Measurements from ENCODE around the gene ACSS3.
"Not testable (repeated sequence)": the region's sequence is repeated elsewhere in the genome, so short reads cannot be mapped to it uniquely, and the experiment has no call there.

Gene ACSS3

DNA sequence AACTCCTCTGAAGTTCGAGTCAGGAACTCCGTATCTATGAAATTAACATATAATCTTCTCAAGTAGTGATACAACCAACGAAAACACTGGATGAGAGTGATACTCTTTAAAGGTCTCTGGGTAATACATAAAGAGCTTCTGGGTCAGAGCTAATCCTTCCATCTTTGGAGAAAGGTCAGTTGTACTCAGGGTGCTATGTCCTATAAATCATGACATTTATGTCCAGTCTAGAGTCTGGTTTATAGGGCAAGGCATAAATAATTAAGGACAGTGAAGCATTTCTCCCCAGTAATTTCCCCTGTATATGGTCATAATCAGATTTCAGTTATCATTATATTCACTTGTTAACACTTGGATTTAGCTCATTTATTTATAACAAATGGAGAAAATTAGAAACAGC, 90.6 kb downstream of the ACSS3 start:
- no peak for DNase-seq (ENCODE audit: low read depth)

DNA sequence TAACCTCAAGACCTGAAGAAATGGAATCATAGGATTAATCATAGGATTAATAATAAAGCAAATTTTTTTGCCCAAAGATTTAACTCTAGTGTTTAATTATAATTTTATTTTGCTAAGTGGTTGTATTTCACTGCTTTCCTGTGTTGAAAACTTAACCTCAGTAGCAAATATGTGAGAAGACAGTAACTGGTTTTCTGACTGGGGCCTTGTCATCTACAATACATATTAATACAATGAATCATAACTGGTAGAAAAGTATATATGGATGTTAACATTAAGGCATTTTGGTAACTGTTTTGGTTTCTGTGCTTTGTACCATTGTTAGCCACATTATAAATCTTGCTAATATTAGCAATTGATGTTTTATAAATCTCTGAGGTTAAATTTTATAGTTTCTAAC, 92.2 kb downstream of the ACSS3 start:
- no peak for DNase-seq (ENCODE audit: low read depth)

- no peak for DNase-seq (ENCODE audit: low read depth)
These were observed 95.0 kb downstream of the ACSS3 start for GRCh38 chr12:81172851-81173250.

GRCh38 chr12:81174664-81175063, 96.8 kb downstream of the ACSS3 start:
- DNase-seq (ENCODE audit: low read depth) = no peak

DNA sequence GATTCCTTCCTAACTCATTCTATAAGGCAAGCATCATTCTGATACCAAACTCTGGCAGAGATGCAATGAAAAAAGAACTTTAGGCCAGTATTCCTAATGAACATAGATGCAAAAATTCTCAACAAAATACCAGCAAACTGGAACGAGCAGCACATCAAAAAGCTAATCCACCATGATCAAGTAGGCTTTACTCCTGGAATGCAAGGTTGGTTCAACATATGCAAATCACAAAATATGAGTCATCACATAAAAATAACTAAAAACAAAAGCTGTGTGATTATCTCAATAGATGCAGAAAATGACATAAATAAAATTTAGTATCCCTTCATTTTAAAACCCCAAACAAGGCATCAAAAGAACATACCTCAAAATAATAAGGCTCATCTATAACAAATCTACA, 98.9 kb downstream of the ACSS3 start:
- DNase-seq (ENCODE audit: low read depth) = no peak

DNA sequence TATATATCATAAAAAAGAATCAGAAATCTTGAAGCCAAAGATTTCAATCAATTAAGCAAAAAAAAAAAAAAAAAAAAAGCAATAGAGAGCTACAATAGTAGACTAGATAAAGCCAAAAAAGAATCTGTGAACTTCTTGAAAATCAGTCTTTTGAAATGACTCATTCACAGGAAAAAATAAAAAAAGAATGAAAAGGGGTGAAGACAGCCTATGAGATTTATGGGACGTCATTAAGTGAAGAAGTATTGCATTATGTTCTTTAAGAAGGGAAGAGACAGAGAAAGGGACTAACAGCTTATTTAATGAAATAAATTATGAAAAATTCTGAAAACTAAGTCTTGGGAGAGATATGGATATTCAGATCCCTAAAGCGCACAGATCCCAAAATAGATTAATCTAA, 103.8 kb downstream of the ACSS3 start:
- DNase-seq (ENCODE audit: low read depth) = no peak

GRCh38 chr12:81187686-81188085, 109.8 kb downstream of the ACSS3 start:
- DNase-seq (ENCODE audit: low read depth) = no peak

DNA sequence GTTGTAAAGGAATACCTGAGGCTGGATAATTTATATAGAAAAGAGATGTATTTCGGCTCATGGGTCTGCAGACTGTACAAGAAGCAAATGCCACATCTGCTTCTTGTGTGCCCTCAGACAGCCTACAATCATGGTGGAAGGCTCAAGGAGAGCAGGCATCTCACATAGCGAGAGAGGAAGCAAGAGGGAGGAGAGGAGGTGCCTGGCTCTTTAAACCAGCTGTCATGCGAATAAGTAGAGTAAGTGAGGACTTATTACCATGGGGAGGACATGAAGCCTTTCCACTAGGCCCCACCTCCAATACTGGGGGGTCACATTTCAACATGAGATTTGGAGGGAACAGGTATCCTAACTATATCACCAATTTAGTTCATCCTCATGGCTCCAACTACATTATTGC, 118.7 kb downstream of the ACSS3 start:
- DNase-seq (ENCODE audit: low read depth) = no peak

GRCh38 chr12:81200561-81200960, 122.7 kb downstream of the ACSS3 start:
- DNase-seq (ENCODE audit: low read depth) = not testable (repeated sequence)

DNA sequence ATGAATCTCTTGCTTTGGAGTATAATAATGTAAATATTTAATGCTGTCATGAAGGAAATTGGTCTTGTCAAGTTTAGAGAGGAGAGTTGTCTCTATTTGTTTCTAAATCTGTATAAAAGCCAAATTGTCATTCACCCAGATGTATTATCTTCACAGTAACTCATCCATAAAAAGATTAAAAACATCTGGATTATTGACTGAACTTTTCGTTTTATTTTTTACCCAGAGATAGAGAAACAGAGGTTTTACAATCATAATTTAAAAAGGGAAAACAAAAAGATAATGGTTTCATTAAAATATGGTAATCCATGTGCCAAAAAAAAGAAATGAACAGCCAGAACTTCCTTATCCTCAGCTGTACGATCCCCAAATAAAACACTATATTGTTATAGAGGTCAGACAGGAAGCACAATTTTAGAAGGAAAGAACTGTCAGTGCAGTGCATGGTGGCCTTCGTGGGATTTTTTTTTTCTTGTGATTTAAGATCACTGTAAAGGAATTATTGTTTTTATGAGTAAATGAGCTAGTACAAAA, 125.9 kb downstream of the ACSS3 start:
- DNase-seq (ENCODE audit: low read depth) = no peak

DNA sequence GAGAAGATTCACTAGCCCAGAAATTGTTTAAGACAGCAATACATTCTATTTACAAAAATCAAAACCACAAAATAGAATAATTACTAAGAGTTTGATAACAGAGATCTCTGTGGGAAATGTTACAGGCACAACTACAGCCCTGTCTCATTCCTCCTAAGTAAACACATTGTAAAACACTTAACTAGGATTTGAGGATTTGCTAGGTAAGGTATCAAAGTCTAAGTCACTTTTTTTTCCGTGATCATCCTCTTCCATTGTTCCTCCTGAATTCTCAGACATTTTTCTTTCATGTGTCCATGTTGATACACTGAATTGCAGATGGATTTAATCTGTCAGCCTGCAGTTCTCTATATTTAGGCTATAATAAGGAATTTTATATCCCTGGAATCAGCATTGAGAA, 127.5 kb downstream of the ACSS3 start:
- DNase-seq (ENCODE audit: low read depth) = no peak

DNA sequence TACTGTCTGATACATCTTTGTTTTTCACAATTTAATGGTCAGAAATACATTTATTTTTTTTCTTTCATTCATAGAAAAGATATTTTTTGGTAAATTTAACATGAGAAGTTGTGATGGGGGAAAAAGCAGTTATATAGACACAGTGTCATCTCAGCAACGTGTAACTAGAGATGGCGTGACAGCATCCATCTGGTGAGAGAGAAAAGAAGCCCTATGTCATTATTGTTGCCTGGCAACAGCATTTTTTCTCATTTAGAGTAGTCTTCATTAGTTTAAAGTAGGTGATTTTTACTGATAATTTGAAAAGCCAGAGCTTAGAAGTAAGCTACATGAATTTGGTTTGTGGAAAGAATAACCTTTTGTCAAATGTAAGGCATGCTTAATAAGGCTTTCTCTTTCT, 128.6 kb downstream of the ACSS3 start:
- DNase-seq (ENCODE audit: low read depth) = no peak

DNA sequence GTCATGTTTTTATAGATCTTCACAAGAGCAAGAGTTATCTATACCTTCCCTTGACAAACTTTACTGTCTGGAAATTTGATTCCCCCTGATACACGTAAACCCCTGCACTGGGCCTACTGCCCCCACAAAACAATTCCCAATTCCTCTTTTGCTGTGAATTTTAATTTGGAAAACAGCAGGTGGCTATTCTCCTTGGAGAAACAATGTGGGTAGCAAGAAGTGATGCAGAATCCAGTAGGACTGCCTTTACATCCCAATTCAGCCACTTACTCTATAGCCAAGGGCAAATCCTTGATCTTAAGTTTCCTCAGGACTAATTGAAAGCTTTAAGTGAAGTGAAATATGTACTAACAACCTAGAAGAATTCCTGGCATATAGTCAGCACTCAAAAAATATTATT, 129.3 kb downstream of the ACSS3 start:
- DNase-seq (ENCODE audit: low read depth) = no peak

GRCh38 chr12:81207664-81208063, 129.8 kb downstream of the ACSS3 start:
- DNase-seq (ENCODE audit: low read depth) = no peak

DNA sequence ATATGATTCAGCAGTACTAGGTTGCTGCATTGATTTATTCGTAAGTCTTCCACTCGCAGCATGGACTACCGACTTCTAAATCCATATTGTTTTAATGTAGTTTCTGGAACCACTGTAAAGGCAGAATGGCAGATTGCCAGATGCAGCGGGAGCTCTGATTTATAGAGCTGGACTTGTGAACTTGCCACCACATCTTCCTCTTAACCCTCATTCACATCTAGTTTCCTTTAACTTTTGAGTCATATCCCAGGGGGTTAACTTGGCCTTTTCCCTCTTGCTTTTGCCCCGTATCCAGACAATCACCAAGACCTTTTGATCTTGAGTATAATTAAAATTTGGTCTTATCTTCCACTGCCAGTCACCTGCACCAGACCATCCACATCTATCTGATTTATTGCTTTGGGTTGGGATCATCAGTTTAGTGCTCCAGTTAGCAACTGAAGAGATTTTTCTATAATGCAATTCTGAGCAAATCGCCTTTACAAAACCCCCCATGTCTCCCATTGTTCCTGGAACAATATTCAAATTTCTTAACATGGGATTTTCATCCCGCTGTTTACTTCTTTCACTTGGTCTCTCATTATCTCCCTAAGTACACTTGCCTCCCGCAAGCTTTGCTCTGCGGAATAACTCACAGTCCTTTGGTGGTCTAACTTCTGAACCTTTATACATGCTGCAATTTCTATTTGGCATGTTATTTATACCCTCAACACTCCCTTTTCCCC, 130.5 kb downstream of the ACSS3 start:
- no peak for DNase-seq (ENCODE audit: low read depth)

GRCh38 chr12:81209012-81209411, 131.1 kb downstream of the ACSS3 start:
- DNase-seq (ENCODE audit: low read depth) = no peak

- DNase-seq (ENCODE audit: low read depth) = not testable (repeated sequence)
These were observed 131.9 kb downstream of the ACSS3 start for GRCh38 chr12:81209772-81210225.

DNA sequence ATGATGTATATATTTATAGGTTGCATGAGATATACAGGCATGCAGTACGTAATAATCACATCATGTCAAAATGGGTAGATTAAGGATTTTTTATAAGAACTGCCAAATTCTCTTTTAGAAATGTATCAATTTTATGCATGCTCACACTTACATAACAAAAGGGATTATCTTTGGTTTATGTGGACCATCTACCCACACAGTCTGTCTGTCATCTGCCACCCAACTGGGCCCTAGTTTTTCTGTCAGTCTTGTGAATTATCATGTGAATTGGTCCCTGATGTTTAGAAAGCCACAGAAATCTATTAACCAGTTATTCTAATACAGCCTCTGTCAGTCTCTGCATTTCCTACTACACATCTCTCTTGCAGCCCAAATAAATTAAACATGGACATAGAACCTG, 133.4 kb downstream of the ACSS3 start:
- DNase-seq (ENCODE audit: low read depth) = no peak

DNA sequence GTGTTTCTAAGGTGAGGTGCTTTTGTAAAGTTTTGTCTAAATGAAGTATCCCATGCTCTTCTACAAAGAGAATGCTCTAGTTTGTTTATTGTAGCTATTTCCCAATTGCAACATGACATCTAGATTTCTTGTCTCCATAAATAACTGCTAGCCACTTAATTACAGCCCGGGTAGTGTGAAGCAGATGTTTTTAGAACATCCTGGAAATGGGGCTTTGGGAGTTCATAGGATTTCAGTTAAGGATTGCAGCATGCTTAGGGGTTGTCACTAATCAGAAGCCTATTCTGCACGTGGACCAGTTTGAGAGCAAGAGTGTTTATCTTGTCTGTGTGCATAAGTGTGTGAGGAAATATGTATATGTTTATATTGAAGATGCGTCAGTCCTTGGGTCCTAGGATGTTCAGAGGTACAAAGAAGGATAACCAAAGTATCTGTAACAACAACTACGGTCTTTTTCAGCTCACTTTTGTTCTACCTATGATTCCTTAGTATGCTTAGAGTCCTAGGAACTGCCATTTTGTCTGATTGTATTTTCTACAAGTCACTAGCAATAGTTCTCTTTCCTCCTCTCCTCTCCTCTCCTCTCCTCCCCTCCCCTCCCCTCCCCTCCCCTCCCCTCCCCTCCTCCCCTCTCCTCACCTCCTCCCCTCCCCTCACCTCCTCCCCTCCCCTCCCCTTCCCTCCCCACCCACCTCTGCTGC, 135.3 kb downstream of the ACSS3 start:
- DNase-seq (ENCODE audit: low read depth) = no peak

- DNase-seq (ENCODE audit: low read depth) = no peak
These were observed 138.9 kb downstream of the ACSS3 start for GRCh38 chr12:81216739-81217138.

DNA sequence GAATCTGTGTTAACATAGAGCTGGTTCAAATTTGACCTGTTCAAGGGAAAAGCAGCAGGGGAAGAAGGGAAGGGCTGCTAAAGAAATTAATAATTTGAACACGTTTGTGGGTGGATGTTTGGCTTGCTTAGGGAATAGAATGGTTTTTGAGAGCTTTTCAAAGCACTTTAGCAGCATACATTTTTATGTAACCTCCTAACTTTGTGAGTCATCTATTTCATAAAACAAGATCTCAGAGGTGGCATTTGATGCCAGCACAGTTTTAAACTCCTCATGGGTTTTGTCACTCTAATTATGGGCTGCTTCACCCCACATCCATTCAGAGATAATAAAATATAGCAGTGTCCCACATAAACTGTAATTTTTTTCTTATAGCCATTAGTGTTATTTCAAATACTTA, 143.8 kb downstream of the ACSS3 start:
- no peak for DNase-seq (ENCODE audit: low read depth)

GRCh38 chr12:81222846-81223592, 145.1 kb downstream of the ACSS3 start:
- DNase-seq (ENCODE audit: low read depth) = no peak

DNA sequence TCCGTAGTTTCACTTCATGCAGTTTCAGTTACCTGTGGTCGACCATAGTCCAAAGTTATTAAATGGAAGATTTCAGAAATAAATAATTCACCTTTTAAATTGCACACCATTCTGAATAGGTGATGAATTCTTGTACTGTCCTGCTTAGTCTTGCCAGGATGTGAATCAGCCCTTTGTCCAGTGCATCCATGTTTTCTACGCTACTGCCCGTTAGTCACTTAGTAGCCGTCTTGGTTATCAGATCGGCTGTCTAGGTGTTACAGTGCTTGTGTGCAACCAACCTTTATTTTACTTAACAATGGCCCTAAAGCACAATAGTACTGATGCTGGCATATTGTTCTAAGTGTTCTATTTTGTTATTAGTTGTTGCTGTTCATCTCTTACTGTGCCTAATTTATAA, 146.7 kb downstream of the ACSS3 start:
- DNase-seq (ENCODE audit: low read depth) = no peak
